Loucy (cell line): ENCODE data around the gene PROX2.

Experiments used
- H2AFZ ChIP-seq: fragments of 200-600 bp; sonication (generic); 2 replicates; pipeline ENCODE4 v1.6.0; 2016; ENCODE audit warnings: antibody characterized with exemption, mild to moderate bottlenecking, low read length, moderate library complexity
- H3F3A ChIP-seq: fragments of 200-600 bp; 2 replicates; pipeline ENCODE4 v1.6.0; 2016; ENCODE audit warnings: antibody characterized with exemption, low read depth, mild to moderate bottlenecking
- H3K27me3 ChIP-seq: fragments of 200-600 bp; sonication (generic); 2 replicates; pipeline ENCODE4 v1.6.1; 2014; ENCODE audit warnings: low read length, mild to moderate bottlenecking; ENCODE audit not compliant: insufficient read depth, poor library complexity, severe bottlenecking
- H3K36me3 ChIP-seq: fragments of 200-600 bp; sonication (generic); 2 replicates; pipeline ENCODE4 v1.6.1; 2016; ENCODE audit warnings: low read length; ENCODE audit not compliant: insufficient read depth
- H3K4me1 ChIP-seq: fragments of 200-600 bp; sonication (generic); 2 replicates; pipeline ENCODE4 v1.5.1; 2014; ENCODE audit warnings: low read length, mild to moderate bottlenecking; ENCODE audit not compliant: insufficient read depth, poor library complexity, severe bottlenecking
- H3K4me2 ChIP-seq: fragments of 200-600 bp; sonication (generic); 2 replicates; pipeline ENCODE4 v1.6.0; 2014; ENCODE audit warnings: antibody characterized with exemption, low read length, low read depth, mild to moderate bottlenecking; ENCODE audit not compliant: poor library complexity, severe bottlenecking
- H3K4me3 ChIP-seq: fragments of 200-600 bp; sonication (generic); 2 replicates; pipeline ENCODE4 v1.5.1; 2014; ENCODE audit warnings: low read length, mild to moderate bottlenecking, mixed read lengths; ENCODE audit not compliant: poor library complexity, severe bottlenecking
- H3K79me2 ChIP-seq: fragments of 200-600 bp; sonication (generic); 2 replicates; pipeline ENCODE4 v1.6.1; 2014; ENCODE audit warnings: low read length; ENCODE audit not compliant: insufficient read depth
- H3K9ac ChIP-seq: fragments of 200-600 bp; sonication (generic); 2 replicates; pipeline ENCODE4 v1.6.0; 2014; ENCODE audit warnings: mild to moderate bottlenecking, low read depth, low read length, moderate library complexity; ENCODE audit not compliant: poor library complexity, severe bottlenecking
- H3K9me2 ChIP-seq: fragments of 200-600 bp; sonication (generic); replicated peaks from 2 replicates; pipeline ENCODE4 v1.6.1; 2016; ENCODE audit warnings: low read depth, low read length, mixed read lengths
- H3K9me3 ChIP-seq: fragments of 200-600 bp; sonication (generic); 2 replicates; pipeline ENCODE4 v1.6.1; 2014; ENCODE audit warnings: mild to moderate bottlenecking, antibody characterized with exemption, low read length, low read depth; ENCODE audit not compliant: insufficient read depth
- H4K20me1 ChIP-seq: fragments of 200-600 bp; sonication (generic); 2 replicates; pipeline ENCODE4 v1.6.0; 2014; ENCODE audit warnings: antibody characterized with exemption, low read length, mild to moderate bottlenecking; ENCODE audit not compliant: insufficient read depth, poor library complexity, severe bottlenecking
- CTCF ChIP-seq: fragments of 200-600 bp; sonication (generic); conservative IDR thresholded peaks from 2 replicates; pipeline ENCODE4 v1.5.1; 2014; ENCODE audit warnings: mild to moderate bottlenecking, antibody characterized with exemption, low read length
- EZH2phosphoT487 ChIP-seq: fragments of 200-600 bp; IDR thresholded peaks from 2 replicates; pipeline ENCODE4 v1.6.1; 2018; ENCODE audit warnings: antibody characterized with exemption, mild to moderate bottlenecking, moderate library complexity, borderline replicate concordance

Gene PROX2

GRCh38 chr14:74893614-74894091 is 17.7 kb upstream of the PROX2 start:
- TF ChIP-seq EZH2phosphoT487, result no peak
- no peak for TF ChIP-seq CTCF
- Histone ChIP-seq H3K36me3 (peaks cover 89% of the 10 kb centered on the region), H3K27me3 (no peaks in the 10 kb centered on the region), H3K9ac (no peak overlapping the region), H3K4me1 (no peaks in the 10 kb centered on the region), H3K9me3 (no peaks in the 10 kb centered on the region), H3K79me2 (peaks cover 4% of the 10 kb centered on the region; the same call in 1 of the 2 replicates), H2AFZ (no peak overlapping the region), H3F3A (no peaks in the 10 kb centered on the region), H3K4me3 (no peak overlapping the region), H3K4me2 (no peak overlapping the region), H4K20me1 (no peaks in the 10 kb centered on the region), H3K9me2 (no peaks in the 10 kb centered on the region)

- Histone ChIP-seq H3K9me2 (no peaks in the 10 kb centered on the region), H3K9me3 (no peaks in the 10 kb centered on the region), H3F3A (no peaks in the 10 kb centered on the region), H4K20me1 (peaks cover 6% of the 10 kb centered on the region), H2AFZ (no peak overlapping the region), H3K4me1 (peaks cover 9% of the 10 kb centered on the region), H3K4me3 (no peak overlapping the region), H3K4me2 (no peak overlapping the region), H3K27me3 (no peaks in the 10 kb centered on the region), H3K79me2 (peaks cover 13% of the 10 kb centered on the region), H3K36me3 (peaks cover 83% of the 10 kb centered on the region), H3K9ac (no peak overlapping the region)
- TF ChIP-seq CTCF, result no peak
- no peak for TF ChIP-seq EZH2phosphoT487
Observed at GRCh38 chr14:74892745-74893144, 16.8 kb upstream of the PROX2 start.

GRCh38 chr14:74891870-74892269 is 15.9 kb upstream of the PROX2 start:
- Histone ChIP-seq H3K9ac (no peak overlapping the region), H3K4me2 (no peak overlapping the region), H3F3A (no peaks in the 10 kb centered on the region), H3K4me1 (peaks cover 10% of the 10 kb centered on the region), H3K9me2 (no peaks in the 10 kb centered on the region), H3K4me3 (no peak overlapping the region), H3K9me3 (no peaks in the 10 kb centered on the region), H3K27me3 (no peaks in the 10 kb centered on the region), H2AFZ (no peak overlapping the region), H3K36me3 (peaks cover 77% of the 10 kb centered on the region), H3K79me2 (peaks cover 21% of the 10 kb centered on the region), H4K20me1 (peaks cover 15% of the 10 kb centered on the region)
- TF ChIP-seq CTCF, result no peak
